Right kidney (tissue), 1 donor: ENCODE data around the gene KIF15.

Experiments
- DNase-seq: peaks from one replicate; pipeline ENCODE4 v3.0.0-alpha.2; 2016

The KIF15 gene

DNA sequence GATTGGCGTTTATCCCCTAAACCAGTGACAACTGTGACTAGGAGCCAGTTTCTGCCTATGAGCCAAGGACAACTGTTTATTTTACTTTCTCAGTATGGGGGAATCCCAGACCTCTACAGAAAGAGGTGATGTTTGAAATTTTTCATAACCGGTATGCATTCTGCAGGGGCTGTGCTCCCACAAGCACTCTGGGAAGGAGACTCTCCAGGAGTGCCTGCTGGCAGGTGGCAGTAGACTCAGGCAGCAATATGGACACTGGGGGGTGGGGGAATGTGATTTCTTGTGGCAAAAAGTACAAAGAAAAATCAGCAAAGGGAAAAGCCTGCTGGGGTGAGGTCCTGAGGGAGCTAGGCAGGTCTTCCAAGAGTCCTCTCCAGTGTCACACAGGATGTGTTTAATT, 118.7 kb downstream of the KIF15 start:
- no peak for DNase-seq

DNA sequence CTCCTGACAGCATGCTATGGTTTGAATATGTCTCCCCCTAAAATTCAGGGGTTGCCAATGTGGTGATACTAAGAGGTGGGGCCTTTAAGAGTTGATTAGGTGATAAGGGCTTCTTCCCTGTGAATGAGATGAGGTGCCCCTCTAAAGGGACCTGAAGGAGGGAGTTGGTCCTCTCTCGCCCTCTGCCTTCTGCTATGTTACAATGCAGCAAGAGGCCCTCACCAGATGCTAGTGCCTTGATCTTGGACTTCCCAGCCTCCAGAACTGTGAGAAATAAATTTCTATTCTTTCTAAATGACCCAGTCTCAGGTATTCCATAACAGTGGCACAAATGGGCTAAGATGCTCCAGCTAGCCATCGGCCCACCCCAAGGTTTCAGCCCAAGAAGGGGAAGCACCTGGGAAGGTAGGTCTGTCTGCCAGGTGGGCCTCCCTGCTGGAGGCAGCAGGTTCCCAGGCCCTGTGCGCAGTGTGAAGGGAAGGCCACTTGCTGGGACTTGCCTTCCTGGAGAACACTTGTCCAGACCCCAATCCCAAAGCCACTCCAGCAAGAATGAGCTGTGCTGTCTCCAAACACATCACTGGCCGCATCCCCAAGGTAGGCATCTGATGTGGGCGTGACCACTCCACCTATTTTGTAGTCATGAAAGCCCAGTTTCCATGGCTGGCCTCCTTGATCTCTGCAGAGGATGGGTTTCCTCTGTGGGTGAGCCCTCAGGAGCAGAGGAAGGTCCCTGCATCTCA, 121.8 kb downstream of the KIF15 start:
- DNase-seq: no peak

DNA sequence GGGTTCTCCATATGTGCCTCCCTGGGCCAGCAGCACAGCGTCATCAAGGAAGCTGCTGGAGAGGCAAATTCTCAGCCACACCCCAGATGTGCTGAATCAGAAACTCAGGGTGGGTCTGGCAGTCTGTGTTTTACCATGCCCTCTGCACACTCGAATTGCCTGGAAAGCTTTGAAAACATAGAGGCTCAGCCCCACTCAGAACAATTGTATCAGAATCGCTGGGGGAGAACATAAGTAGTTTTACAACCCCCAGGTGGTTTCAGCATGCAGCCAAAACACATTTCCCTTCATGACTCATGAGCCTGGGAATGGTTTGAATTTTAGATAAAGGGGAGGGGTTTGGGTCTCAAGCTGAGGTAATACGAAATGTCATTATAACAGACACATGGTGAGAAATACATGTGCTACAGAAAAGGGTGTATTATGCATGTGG, 122.4 kb downstream of the KIF15 start:
- no peak for DNase-seq

DNA sequence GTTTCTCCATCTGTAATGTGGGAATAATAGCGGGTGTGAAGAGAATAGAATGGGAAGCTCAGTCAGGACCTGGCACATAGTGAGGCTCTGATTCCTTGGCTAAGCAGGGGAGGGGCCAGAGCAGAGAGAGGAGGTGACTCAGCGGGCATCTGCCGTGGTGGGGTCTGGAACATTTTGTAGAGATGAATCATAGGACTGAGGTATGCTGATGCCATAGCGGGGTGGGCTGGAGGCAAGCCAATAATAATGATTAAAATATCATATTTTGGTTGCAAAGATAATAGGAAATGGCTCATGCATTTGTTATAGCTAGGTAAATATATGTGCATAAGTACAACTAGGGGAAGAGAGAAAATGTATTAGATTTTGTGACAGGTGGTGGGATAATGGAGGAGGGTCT, 124.0 kb downstream of the KIF15 start:
- DNase-seq: no peak

DNA sequence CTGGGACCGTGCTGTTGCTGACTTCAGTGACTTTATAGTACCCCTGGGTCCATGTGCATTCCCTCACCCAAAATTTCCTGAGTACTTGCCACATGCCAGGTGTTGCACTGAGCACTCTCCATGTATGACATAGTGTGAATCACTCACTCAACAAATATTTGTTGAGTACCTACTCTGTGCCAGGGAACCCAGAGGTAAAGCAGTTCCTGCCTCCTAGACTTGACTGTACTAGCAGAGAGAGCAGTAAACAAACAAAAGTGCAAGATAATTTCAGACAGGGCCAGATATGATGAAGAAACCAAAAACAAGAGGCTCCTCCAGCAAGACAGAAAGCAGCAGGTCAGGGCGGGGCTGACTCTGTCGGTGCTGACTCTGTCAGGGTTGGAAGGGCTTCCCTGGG, 125.0 kb downstream of the KIF15 start:
- no peak for DNase-seq

DNA sequence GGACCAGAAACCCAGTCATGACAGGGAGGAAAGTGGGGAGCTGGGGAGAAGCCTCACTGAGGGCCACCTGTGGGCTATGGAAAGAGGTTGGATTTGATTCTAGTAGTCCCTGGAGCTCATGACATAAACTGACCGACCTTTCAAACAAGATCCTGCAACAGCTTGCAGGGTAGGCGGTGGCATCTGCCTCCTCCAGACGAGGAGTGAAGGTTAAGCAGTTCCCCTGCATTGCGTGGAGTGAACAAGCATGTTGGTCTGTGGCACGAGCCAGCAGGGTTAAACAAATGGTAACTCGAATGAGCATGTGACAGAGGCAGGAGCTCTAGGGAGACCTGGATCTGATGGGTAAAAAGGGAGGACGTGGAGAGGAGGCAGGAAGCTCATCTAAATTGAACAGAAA, 125.5 kb downstream of the KIF15 start:
- no peak for DNase-seq

DNA sequence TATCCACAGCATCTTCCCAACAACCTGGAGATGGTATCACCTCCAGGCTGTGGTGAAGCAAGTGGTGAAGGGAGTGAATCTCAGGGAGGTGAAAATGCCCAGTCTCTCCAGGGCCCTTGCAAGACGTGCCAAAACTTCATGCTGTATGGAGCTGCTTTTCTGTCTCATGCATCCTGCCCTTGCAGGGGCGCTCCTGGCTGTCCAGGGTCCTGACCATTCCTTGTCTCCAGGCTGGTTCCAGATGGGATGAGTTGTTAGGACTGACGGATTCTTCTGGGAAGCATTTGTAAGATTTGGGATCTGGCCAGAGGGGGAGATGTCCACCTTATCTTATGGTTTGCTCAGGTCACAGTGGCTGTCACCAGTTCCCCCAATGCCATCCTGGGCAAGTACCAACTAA, 128.7 kb downstream of the KIF15 start:
- DNase-seq: no peak

DNA sequence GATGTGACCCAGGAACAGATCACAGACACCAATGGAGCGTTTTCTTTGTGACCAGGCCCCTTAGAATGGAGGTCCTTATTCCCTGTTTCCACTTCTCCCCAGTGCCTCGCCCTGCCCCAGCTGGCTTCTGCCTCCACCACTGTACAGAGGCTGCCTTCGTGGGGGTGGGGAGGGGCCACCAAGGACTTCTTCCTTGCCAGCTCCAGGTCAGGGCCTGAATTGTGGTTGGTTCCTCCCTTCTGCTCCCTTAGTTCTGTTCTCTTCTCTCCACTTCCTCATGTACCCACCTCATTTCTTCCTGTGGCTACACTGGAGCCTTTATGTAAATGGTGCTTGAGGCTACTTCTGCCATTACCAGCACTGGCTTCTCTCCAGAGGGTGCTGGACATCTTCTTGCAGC, 129.3 kb downstream of the KIF15 start:
- DNase-seq: no peak

DNA sequence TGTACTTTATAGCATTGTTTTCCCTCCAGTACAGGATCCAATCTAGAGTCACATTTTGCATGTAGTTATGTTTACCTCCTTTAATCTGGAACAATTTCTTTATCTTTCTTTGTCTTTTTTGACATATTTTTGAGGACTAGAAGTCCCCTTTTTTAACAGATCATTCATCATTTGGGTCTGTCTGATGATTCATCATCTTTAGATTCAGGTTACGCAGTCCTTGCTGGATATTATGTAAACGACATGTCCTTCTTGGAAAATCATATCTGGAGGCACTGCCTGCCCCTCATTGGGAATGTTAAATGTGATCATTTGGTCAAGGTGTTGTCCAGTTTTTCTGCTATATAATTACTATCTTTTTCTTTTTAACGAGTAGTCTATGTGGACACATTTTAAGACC, 131.1 kb downstream of the KIF15 start:
- DNase-seq: no peak

DNA sequence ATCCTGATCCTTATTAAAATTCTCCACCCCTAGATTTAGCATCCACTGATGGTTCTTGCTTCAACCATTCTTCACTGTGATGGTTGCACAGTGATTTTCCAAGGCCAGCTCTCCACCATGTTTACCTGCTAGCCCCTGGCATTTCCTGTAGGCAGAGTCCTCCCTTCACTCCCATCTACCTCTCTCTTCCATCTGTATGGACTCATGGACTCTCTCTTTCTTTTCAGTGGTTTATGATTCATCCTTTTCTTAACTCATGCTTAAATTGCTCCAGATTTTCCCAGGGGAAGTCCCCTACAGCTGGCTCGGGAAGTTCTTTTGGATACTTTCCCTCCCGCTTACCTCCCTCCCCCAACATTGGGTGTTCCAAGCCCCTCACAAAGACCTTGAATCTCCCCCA, 131.5 kb downstream of the KIF15 start:
- DNase-seq: no peak

DNA sequence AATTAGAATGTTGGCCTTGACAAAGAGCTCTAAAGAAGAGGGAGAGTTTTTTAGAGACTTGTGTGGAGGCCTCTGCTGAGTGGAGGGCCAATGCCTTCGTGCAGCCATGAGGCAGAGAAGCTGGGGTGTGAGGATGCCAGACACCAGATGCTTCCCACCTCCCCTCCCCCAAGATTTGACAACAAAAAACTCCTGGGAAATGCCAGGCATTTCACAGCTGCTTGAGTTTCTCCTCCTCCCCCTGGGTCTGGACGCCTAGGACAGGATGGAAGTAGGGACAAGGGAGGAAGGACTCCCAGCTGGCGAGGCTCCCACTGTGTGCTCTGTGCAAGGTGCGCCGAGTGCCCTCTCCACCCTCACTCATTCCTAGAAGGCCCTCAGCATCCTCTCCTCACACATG, 132.9 kb downstream of the KIF15 start:
- no peak for DNase-seq

DNA sequence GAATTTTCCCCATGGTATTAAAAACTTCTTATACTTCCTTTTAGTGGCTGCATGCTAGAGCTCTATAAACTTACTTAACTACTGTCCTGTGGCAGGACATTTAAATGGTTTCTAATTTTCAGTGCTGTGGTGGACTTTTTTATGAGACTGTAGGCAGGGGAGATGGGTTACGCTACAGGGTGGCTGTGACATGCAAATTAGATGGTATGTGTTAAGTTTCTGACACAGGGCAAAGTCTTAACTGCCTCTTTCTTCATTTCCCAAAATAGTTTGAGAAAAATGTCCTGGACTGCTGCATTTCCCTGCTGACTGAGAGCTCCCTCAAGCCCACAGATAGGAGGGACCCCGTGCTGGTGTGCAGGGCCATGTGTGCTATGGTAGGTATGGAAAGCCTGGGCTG, 134.8 kb downstream of the KIF15 start:
- no peak for DNase-seq

DNA sequence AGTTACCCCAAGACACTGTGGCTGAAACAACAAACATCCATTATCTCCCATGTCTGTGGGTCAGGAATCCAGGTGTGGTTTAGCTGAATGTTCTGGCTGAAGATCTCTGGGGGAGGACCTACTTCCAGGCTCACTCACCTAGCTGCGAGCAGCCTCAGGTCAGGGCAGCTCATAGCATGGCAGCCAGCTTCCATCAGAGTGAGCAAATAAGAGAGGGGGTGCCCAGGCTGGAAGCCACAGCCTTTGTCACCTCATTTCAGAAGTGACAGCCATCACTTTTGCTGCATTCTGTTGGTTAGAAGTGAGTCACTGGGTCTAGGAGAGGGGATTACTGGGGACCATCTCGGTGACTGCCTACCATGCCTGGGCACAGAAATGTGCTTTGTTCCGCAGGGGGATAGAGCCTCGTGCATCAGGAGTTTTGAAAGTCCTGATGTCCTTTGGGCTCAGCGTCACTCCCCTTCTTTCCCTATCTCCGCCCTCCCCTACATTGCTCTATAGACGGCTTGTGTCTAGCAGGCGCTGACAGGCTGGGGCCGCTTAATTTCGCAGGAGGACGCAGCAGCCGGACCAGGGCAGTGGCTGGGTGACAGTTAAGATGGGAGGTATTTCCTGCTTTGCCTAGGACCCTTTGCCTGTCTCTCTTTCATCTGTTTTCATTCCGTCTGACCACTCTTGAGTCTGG, 138.2 kb downstream of the KIF15 start:
- DNase-seq: no peak

DNA sequence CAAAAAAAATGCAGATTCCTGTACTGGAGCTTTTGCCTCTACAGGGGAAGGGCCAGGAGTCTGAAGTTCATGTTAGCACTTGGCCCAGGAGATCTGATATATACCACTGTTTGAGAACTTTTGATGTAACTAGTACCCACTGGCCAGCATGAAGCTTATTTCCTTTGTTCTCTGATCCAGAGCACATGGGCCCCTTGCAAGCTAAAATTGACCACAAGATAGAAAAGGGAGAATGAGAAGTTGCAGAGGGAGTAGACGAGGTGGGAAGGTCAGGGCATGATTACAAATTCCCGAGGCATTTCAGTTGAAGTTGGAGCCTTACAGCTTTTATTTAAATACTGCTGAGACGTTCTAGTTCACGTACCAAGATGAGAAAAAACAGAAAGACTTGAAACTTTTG, 141.0 kb downstream of the KIF15 start:
- no peak for DNase-seq
